ENCODE data around the gene CUBN.

The CUBN gene

GRCh38 chr10:17006631-17007417 lies 122.8 kb downstream of the CUBN start:
- DNase-seq: no peak

- DNase-seq: no peak
Observed at GRCh38 chr10:17005621-17006566, 123.7 kb downstream of the CUBN start.

GRCh38 chr10:17004801-17005380 lies 124.7 kb downstream of the CUBN start:
- DNase-seq: no peak

- DNase-seq: no peak
Observed at GRCh38 chr10:17003651-17004286, 125.8 kb downstream of the CUBN start.

DNA sequence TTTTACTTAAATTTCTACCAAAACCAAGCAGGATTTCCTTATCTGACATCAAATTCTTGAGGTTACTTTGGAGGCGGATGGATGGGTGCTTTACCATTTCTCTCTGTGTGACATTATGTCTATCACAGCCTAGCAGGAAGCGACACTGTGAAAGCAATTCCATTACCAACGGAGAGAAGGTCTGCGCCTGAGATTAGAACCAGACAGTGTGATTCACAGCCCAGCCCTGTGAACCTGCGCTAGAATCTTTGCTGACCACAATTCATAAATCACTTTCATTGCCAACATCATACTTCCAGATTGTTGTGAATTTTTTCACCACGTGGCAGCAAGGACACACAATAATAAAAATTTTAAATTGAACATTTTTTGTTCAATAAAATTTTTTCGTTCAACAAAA lies 126.5 kb downstream of the CUBN start:
- DNase-seq: no peak

GRCh38 chr10:17001961-17002749 lies 127.5 kb downstream of the CUBN start:
- no peak for DNase-seq

GRCh38 chr10:17001297-17001744 lies 128.3 kb downstream of the CUBN start:
- no peak for DNase-seq

DNA sequence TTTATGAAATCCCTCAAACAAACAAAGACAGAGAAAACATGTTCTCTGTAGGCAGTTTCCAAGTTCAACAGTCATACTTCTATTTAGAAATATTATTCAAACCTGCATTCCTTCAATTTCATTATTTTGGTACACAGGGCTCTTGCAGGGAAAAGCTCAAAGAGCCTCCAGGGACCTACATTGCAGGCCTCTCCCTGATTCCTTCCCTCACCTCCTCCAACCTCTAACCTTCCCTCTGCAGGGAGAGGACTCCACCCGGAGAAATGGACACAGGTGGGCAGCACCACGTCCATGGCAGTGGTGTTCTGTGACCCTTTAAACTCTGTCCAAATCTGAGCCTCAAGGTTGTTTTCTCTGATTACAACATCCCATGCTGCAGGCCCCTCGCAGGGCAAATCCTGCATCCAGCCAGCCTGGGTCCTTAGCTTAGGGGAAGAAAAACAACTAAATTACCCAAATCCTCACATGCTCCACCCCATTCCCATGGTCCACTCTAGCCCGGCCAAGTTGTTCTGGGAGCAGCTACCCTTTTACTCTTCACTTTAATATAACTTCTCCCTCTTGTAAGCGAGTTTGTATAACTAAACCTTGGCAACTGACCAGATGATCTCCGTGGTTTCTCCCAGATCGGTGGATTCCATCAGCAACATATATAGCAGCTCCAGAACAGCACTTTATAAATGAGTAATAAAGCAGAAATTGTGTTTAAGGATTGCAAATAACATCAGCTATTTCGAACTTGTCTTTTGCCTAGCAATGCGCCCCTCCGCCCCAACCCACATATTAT lies 129.8 kb downstream of the CUBN start:
- no peak for DNase-seq

DNA sequence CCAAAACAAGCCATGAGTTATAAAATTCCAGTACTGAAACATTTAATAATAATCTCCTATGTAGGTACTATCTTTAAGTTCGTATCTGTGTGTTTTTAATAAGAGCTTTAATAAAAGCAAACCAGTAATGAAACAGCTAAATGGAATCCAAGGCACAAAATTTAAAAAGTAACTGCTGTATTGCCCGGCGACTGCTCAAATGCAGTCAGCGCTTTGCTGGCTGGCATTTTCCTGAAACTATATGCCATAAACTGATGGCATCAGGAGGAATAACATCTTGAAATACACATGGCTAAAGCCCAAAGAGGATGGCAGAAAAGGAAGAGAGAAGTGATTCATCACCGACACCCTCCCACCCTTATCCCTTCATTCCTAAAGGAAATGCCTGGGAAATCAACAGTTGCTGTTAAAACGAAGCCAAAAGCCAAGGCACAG lies 133.1 kb downstream of the CUBN start:
- DNase-seq: no peak

- DNase-seq: no peak
Observed at GRCh38 chr10:16995867-16996529, 133.6 kb downstream of the CUBN start.

GRCh38 chr10:16993186-16993585 lies 136.4 kb downstream of the CUBN start:
- no peak for DNase-seq

- no peak for DNase-seq
Observed at GRCh38 chr10:16992611-16993119, 136.9 kb downstream of the CUBN start.

- DNase-seq: no peak
Observed at GRCh38 chr10:16991011-16991410, 138.6 kb downstream of the CUBN start.

GRCh38 chr10:16989826-16990293 lies 139.8 kb downstream of the CUBN start:
- no peak for DNase-seq

- no peak for DNase-seq
Observed at GRCh38 chr10:16988900-16989299, 140.7 kb downstream of the CUBN start.

- no peak for DNase-seq
Observed at GRCh38 chr10:16987976-16988610, 141.5 kb downstream of the CUBN start.

- no peak for DNase-seq
Observed at GRCh38 chr10:16987206-16987621, 142.4 kb downstream of the CUBN start.

DNA sequence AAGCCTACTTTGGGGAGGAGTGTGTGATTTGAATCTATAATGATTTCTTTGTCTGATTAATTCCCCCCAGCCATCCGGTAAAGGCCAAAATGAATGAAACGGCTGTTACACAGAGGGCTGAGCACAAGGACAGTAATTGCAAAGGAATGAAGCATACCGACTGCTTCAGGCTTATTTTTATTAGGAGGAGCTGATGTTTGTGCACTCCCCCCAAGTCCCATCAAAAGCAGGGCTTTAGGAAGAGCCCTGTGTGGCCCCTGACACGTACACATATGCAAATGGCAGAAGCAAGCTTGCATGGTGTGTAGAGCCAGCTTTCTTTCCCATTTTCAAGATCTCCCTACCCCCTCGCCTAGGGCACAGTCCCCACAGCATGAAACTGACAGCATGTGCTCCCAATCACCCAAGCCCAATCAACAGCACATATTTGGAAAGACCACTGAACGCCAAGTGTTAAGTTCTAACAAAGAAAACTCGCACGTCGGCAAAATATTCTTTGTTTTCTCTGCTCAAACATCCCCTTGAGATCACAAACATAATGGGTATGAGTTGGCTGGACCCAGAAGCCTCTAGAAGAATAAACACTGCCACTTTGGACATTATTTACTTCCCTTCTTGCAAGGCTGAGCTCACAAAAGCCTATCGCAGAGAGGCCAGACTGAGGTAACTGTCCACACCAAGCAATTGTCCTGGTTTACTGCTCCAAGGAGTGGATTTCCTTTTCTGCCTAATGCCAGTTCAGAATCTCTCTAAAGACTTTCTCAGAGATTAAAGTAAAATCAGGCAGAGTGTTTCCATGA lies 143.0 kb downstream of the CUBN start:
- DNase-seq: no peak

- DNase-seq: no peak
Observed at GRCh38 chr10:16986082-16986405, 143.6 kb downstream of the CUBN start.

Measured in NCI-H2081 treated with DMSO at 0.1 percent for 48 hours (cell line).